Activated CD8-positive, alpha-beta memory T cell treated with anti-CD3 and anti-CD28 coated beads, Interleukin-2, amount 50 U/mL, for 24 hours (primary cell): ENCODE data around the gene TNS1.

Source experiments
- DNase-seq: peaks from one replicate; pipeline ENCODE4 v3.0.0-alpha.2; 2020; ENCODE audit errors: extremely low read depth

The TNS1 gene

DNA sequence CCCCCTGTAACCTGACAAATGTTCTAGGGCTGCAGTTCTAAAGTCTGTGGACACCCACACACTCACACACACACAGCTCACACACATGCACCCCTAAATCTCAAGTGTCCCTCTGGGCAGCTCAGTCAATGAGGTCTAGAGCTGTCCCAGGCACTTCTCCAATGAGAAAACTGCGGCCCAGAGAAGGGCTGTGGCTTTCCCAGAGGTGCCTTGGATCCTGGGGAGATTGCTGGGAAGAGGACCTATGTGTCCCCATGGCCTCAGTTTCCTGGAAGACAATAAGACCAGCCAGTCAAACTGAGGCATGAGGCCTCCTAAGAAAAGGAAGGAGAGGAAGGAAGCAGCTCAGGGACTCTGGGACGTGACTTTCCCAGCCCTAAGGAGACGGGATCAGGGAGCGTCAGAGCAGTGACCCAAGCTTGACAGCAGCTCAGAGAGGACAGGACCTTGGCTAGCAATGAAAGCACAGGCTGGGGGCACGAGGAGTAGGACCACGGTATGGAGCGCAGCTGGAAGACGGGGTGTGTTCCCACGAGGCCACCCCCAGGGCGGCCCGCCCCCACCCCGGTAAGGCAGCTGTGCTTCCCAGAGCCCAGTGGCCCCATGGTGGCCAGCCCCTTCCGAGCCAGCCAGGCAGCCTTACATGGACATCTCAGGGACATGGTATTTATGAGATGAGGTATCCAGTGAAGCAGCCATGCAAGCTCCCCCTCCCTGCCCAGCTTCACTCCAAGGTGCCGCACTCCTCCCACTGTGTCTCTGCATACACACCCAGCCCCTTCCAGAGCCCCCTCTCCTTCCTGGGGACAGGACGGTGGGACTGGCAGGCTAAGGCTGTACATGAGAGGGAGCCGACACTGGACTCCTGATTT is 46.0 kb downstream of the TNS1 start:
- no peak for DNase-seq

DNA sequence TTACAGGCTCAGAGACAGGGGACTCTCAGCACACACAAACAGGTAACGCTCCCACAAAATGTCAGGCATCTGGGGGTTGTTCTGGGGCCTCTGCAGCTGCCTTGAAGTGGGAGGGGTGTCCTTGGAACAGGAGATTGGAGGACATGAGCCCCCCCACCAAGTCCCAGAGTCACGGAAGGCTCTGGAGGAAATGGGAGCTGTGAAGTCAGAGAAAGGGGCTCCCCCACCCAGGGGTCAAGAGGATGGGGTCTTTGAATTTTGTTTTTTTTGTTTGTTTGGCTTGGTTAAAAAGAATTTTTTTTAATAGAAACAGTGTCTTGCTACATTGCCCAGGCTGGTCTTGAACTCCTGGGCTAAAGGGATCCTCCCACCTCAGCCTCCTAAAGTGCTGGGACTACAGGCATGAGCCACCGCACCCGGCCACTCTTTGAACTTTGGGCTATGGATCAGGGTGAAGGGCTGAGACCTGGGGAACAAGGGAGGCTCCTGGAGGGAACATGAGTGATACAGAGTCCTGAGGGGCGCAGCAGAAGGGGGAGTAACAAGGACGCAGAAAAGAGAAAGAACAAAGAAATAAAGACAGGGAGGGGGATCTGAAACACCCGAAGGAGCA is 46.8 kb downstream of the TNS1 start:
- no peak for DNase-seq

DNA sequence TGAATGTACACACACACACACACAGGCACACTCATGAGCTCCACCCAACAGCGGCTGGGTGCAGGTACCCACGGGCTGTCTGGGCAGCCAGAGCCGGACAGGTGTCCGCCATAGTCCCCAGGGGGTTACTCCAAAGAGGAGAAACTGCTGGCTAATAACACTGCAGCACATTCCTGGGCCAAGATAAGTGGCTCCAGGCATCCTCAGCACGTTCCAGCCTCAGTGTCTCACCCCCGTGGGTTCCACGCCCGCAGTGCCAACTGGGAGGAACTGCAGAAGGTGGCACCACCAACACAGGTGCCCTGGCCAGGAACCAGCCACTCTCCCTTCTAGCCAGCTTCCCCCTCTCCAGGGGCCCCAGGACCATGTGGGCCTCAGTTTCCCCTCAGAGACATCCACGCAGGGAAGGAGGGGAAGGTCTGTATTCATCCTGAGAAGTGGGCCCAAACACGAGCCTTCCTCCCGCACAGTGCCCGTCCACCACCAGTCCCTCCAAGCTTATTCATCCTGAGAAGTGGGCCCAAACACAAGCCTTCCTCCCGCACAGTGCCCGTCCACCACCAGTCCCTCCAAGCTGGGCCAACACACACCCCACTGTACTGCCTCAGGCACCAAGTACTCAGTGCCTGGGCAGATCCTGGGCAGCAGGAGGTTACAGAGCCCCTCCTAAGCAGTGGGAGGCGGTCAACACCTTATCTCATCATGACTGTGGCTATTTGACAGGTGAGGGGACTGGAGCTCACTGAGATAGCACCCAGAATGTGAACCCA is 47.6 kb downstream of the TNS1 start:
- DNase-seq: no peak

DNA sequence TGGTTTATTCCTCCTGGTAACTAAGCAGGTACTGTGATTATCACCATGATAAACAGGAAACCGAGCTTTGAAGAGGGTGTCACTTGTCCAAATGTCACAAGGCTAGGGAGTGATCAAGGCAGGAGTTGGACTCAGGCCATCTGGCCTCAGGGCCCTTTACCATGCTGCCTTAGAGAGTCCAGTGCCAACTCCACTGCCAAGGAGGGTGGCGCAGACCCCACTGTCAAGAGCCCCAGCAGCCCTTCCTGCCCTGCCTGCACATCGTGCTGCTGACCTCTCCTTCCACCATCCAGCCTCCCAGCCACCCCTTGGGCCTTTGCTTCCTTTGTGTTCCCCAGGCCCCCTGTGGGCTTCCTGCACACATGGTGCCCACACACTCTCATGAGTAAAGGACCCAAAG is 48.3 kb downstream of the TNS1 start:
- no peak for DNase-seq

DNA sequence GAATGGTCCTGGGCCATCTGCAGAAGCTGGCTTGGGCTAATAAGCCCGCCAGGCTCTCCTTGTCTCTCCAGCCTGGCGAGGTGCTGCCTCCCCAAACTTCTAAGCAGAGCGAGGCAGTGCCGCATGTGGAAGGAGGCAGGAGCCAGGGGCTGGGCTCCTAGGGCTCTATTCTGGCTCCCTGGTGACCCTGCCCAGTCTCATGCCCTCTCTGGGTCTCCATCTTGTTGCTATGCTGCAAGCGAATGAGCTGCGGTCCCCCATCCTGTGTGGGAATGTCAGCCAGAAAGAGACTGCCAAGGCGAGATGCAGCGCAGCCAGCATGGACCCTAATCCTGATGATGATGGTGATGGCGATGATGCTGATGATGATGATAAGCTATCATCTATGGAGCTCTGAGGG is 48.7 kb downstream of the TNS1 start:
- DNase-seq: no peak

DNA sequence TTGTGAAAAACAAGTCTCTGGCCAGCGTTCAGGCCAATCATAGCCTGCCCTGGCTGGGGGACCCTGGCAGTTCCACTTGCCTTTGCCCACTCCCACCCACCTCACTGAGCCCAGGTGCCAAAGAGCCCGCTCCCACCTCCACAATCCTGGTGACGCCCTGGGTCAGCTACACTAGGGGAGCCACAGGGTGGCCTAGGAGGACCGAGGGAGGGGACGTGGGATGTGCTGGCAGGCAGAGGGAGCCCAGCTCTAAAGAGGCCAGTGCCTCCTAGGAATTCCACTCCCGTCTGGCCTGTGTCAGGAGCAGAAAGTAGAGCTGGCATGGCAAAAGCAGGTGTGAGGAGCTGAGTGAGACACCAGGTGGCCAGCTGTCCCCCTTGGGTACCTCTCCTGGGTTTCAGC is 49.3 kb downstream of the TNS1 start:
- no peak for DNase-seq

DNA sequence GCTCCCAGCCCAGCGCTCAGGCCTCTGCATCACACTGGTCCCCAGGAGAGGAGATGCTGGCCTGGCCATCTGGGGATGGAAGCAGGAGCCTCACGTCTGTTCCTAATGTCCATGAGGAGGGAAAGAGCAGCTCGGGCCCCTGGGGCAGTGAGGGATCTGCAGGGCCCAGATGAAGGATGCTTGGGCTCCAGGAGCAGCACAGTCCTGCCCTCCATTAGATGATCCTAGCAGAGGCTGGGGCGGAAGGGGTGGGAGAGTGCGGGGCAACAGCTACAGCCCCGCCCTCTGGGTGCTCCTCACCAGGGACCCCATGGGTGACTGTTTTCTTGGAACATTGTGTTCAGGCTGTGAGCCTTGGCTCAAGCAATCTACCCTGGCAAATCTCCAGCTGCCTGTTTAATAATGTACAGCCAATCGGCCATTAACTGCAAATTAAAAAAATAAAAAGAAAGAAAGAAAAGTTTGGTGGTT is 49.7 kb downstream of the TNS1 start:
- no peak for DNase-seq

DNA sequence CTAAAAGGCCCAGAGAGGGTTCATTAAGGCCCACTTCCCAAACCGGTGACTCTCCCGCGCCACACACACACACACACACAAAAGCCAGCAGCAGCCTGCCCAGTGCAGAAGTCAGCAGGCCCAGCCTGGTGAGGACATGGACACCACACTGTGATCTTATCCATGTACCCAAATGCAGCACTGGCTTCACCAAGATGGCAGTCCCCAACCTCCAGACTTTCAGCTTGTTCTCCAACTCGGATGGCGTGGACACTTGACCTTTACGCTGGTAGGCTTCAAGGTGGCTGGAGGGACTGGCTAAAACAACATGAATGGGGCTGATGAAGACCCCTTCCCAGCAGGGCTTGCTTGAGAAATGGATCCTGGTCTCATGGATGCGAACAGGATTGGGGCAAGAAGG is 50.4 kb downstream of the TNS1 start:
- no peak for DNase-seq

DNA sequence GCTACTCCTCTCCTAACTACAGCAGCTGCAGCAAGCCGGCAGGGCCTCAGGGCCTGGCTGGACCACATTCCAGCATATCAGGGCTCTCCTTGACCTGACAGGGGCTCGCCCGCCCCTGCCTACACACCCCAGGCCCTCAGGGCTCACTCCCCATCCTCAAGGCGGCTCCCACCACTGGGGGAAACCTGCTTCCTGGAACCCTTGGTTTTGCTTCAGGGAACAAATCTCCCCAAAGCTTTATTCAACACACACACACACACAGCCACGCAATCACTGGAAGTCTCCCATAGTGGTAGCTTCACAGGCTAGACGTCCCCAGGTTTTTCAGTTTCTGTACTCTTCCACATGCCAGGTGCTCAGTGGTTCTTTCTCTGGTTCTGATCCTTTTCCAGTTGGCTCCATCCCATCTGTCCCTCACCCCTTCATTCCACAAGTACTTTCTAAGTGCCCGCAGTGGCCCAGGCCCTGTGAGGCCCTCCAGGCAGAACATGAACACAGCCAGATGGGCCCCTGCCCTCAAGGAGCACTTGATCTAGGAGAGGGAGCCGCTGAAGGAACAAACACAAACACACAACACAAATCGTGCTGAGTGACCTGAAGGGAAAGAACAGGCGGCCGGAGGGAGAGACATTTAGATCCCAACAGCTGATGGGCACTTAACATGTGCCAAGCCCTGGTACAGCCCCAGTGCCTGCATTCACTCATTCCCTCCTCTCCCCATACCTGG is 51.1 kb downstream of the TNS1 start:
- no peak for DNase-seq

DNA sequence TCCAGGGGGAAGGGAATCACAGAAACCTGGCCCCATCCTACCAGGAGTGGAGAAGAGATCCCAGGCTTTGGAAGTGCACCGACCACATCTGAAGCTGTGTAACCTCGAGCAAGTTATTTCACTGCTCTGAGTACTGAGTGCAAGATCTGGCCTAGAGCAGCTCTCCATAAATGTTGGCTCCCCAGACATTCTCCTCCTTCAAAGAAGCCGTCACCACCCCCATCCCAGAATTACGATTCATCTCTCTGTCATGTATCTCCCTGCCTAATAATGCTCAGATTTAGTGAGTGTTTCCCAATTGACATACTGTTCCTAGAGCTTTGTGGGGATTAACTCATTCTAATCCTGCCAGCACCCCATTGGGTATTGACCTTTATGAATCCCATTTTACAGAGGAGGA is 51.7 kb downstream of the TNS1 start:
- DNase-seq: no peak

DNA sequence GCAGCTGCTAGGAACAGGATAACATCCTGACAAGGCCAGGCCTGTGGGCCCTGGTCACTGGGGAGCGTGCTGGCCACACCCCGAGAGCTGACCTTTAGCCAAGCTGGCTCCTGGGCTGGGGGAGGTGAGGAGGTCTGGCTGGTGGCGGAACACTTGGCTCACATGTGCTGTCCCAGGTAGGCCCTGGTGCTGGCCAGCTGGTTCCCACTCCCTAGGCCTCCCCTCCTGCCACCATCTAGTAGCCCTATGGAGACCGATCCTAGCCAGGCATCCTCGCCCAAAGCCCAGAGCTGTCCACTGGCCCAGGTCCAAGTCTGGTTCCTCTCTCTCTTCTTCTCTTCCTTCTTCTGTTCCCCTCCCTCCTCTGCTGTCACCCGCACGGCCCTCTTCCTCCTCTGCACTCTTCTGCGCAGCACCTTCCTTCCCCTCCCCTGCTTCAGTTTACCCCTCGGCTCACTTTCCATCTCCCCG is 52.4 kb downstream of the TNS1 start:
- DNase-seq: no peak

DNA sequence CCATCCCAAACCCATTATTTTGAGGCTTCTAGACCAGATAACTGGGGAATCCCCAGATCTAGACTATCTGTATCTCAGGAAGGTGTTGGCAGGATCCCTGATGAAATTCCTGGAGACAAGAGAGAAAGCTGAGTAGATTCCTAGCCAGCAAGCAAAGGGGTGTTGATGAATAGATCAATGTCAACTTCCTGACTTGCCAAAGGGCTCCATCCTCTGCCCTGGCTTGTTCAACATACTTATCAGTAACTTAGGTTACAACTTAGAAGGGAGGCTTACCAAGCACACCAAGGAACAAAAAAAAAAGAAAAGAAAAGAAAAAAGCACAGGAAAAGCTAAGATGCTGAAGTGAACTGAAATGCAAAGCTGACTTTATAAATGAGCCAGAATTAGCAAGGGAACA is 53.3 kb downstream of the TNS1 start:
- DNase-seq: no peak

DNA sequence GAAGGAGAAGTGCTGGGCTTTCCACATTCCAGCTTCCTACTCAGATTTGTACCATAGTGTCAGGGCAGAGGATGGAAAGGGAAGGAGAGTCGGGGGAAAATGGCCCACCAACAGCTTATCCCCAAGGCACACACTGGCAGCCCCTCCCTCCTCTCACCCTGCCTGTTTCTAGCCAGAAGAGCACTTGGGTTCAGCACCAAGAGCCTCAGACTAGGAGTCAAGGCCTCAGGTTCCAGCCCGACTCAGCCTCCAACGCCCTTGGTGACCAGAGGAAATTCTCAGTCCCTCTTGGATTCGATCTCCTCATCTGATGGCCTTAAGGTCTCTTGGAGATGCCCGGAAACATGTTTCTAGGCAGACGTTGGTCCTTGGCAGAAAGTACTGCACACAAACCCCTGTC is 53.9 kb downstream of the TNS1 start:
- DNase-seq: no peak

DNA sequence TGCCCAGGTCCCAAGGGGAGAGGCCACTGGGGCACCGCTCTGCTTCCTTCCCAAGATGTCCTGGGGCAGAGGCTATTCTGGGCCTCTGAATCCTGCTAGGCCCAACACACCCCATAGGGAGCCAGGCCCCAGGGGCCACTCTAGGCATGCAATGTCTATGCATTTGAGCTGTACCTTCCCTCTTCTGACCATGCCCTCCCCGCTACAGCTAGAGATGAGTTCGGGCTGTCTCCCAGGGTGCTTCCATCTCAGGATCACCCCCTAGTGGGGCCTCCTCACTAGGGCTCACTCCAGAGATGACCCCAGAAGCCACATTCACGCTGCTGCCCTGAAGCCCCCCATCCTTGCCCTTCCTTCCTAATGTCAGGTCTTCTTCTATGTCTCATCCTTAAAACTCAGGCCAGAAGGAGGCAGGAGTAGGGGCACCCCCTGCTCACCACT is 54.4 kb downstream of the TNS1 start:
- DNase-seq: no peak

DNA sequence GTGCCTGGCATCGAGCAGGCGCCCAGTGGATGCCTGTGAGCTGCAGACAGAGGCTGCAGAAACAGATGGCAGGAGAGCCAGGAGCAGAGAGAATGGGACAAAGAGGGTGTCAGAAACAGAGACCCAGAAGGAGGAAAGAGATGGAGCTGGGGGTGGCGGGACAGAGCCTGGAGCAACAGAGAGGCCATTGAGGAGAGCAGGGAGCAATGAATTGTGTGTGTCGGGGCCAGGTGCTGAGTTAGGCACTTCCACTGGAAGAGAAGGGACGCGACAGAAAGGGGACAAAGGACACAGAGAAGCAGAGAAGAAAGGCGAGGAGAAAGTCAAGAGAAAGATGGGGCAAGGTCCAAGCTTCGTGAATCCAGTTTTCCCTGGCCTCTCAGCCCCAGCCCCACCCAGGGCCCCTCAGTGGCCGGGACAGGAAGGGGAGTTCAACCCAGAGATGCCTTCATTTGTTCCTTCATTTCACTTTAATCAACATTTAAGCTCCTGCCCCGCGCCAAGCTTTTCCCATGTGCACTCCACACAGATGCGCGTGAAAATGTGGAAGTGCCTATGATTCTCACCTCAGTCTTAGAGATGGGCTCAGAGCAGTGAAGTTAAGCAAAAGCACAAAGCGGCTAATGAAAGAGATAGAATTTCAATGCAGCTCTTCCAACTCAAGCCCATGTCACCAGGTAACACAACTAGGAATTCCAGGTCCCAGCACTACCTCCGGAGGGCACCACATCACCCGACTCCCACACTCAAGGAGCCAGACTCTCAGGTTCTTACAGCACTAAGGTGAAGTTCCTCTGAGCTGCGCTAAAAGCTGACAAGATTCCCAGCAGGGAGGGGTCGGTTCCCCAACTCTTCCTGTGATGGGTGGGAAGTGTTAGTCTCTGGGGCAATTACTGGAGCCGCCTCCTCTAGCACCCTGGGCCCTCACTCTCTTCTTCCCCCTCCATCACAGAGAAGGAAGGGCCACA is 55.1 kb downstream of the TNS1 start:
- no peak for DNase-seq

DNA sequence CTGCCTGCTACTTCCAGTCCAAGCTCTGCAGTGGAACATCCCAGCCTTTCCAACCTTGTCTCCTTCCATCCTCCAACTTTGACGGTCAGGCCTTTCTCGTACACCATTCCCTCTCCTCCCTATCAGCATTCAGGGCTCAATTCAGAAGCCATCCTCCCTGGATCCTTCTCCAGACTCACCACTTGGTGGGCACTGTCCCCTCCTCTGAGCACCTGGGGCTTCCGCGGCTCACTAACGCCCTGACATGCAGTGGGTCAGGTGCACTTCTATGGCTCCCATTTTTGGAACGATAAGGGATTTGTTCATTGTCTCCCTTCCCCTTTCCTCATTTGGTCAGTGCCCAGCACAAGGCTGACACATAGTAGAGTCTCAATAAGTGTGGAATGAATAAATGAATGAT is 56.7 kb downstream of the TNS1 start:
- no peak for DNase-seq

DNA sequence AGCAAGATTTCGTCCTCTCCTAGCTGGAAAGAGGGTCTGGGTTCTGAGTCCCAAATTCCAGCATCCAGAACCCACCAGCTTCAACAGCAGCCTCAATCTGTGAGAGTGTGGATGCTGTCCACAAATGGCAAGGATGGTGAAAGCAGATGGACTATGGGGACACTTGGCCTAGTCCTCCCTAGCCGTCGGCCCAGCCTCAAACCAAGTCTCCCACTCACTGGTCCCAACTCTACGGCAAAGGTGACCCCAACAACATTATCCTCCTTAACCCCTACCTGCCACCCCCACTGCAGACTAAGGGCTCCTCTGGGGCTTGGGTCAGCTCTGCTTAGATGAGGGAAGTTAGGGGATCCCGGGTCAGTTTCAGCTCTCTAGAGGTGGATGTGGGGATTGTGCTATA is 57.3 kb downstream of the TNS1 start:
- DNase-seq: no peak

DNA sequence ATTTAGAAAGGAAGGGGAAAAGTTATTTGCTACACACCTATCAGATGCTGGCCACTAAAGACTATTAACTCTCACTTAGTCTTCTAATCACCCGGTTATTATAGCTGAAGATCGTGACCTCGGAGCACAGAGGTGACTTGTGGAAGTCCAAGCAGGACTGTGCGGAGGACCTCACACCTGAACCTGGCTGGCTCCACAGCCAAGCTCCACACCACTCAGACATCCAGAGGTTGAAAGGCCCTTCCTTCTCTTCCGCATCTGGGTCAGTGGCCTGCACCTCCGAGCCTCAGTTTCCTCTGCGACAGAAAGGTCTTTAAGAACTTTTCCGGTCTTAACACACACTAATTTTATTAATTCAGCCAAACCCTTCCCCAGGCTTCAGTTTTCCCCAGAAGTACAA is 57.9 kb downstream of the TNS1 start:
- no peak for DNase-seq

DNA sequence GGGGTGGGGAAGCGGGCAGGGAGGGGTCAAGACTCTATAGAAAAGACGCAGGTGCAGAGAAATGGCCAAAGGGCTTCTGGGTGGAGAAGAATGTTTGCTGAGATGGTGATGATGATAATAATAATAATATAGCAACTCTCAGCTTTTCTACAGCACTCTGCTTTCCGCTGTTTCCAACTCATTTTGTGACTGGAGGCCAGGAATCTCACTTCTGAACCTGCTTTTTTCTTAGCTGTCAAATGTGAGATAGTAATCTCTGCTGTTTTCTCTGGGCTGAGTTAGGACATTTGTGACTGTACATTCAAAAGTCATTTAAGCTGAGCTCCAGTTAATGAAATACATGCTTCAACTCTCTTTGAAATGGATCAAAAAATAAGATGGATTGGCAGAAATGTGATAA is 58.4 kb downstream of the TNS1 start:
- DNase-seq: no peak

DNA sequence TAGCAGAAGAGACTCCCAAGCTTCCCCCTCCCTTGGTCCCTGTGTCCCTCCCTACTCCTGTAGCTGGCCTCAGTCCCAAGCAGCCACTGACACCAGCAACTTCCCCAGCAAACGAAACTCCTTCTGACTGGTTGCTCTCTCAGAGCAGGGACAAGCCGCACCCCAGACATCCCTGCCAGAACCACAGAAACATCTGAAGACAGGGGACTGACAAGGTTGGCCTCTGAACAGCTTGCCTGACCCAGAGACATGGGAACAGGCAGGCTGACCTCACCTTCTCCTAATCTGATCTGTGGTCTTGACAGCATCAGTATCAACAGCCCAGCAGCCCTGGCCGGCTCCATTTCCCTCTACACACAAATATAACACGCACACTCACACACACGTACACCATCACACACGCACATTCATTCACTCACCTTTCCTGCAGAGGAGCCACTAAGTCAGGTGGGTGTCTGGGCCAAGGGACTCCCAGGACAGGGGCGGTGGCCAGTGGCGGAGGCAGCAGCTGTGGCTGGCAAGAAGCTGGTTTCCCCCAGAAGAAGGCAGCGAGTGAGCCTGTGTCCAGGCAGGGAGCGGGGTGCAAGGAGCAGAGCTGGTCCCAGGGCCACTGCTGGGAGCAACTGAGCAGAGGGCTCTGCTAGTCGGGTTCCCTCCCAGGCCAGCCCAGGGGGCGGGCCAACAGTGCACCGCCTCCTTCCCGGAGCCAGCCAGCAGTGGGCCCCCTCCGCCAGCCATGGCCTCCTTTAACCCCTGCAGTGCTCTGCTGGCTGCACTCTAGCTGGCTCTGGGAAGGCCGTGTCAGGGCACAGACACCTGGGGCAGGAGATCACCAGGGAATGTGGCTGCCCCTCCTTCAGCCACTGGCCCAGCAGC is 59.1 kb downstream of the TNS1 start:
- DNase-seq: no peak
